ENCODE measurements around the gene COPA. TPM values are rescaled to one million over a fixed set of nuclear protein-coding genes. Genes with fewer than 3 reads are reported as not detected.

The COPA gene
- total RNA-seq, 3 donors from 2014 or later, result 138 to 170 (median 153) TPM

- Histone ChIP-seq H3K9me3 (no peaks in the 10 kb centered on the region), H3K27me3 (no peaks in the 10 kb centered on the region), H3K4me3 (no peak overlapping the region), H3K4me1 (no peaks in the 10 kb centered on the region), H3K36me3 (peaks cover 37% of the 10 kb centered on the region), H3K27ac (no peak overlapping the region)
- intact Hi-C loops (cut with DNase I; ENCODE audit: low total_unique reads), result no loop called here
- TF ChIP-seq CTCF (IDR thresholded peaks at IDR 0.05), result peak in 1 of 3 donors; percentile 23
- TF ChIP-seq POLR2A (IDR thresholded peaks at IDR 0.05), result no peak
- DNase-seq (ENCODE audit: low spot score in 2 of 2), result no peak
Measured at GRCh38 chr1:160354388-160354985, 11.4 kb upstream of the COPA start.

GRCh38 chr1:160353223-160353622 lies 10.2 kb upstream of the COPA start:
- Histone ChIP-seq H3K9me3 (no peaks in the 10 kb centered on the region), H3K27ac (no peak overlapping the region), H3K27me3 (no peaks in the 10 kb centered on the region), H3K4me3 (no peak overlapping the region), H3K4me1 (no peaks in the 10 kb centered on the region), H3K36me3 (peaks cover 37% of the 10 kb centered on the region)
- TF ChIP-seq POLR2AphosphoS5 (IDR thresholded peaks at IDR 0.05) (no peak), POLR2A (IDR thresholded peaks at IDR 0.05) (no peak), CTCF (IDR thresholded peaks at IDR 0.05) (no peak)
- intact Hi-C loops (cut with DNase I; ENCODE audit: low total_unique reads), result no loop called here
- DNase-seq (ENCODE audit: low spot score in 2 of 2), result no peak

DNA sequence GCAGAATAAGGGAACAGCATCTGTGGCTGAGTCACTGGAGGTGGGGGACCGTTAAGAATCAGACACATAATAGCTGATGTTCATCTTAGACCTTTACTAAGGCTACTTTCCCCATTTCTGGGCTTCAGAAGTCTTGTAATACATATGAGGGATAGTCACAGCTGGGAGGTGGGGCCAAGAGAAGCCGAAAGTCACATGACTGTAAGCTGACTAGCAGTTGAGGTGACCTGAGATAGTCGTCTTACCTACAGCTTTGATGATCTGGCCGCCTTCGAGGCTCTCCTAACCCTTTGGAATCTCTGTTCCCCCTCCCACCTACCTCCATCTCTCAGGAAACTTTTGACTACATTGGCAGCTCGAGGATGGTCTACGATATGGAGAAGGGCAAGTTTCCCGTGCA lies 9.5 kb upstream of the COPA start:
- Histone ChIP-seq H3K27ac (no peak overlapping the region), H3K4me3 (no peak overlapping the region), H3K4me1 (no peaks in the 10 kb centered on the region), H3K36me3 (peaks cover 37% of the 10 kb centered on the region), H3K27me3 (no peaks in the 10 kb centered on the region), H3K9me3 (no peaks in the 10 kb centered on the region)
- TF ChIP-seq POLR2A (IDR thresholded peaks at IDR 0.05), result no peak
- TF ChIP-seq CTCF (IDR thresholded peaks at IDR 0.05), result no peak
- TF ChIP-seq POLR2AphosphoS5 (IDR thresholded peaks at IDR 0.05), result no peak
- intact Hi-C loops (cut with DNase I; ENCODE audit: low total_unique reads), result no loop called here
- no peak for DNase-seq (ENCODE audit: low spot score in 2 of 2)

GRCh38 chr1:160351629-160352028 lies 8.6 kb upstream of the COPA start:
- no peak overlapping the region for H3K4me3 ChIP-seq
- H3K36me3 ChIP-seq, result peaks cover 29% of the 10 kb centered on the region
- no peaks in the 10 kb centered on the region for H3K9me3 ChIP-seq
- H3K4me1 ChIP-seq, result no peaks in the 10 kb centered on the region
- no peaks in the 10 kb centered on the region for H3K27me3 ChIP-seq
- H3K27ac ChIP-seq, result no peak overlapping the region
- DNase-seq (ENCODE audit: low spot score in 2 of 2), result no peak
- intact Hi-C loops (cut with DNase I; ENCODE audit: low total_unique reads), result no loop called here
- TF ChIP-seq POLR2AphosphoS5 (IDR thresholded peaks at IDR 0.05), result no peak
- TF ChIP-seq CTCF (IDR thresholded peaks at IDR 0.05), result no peak
- no peak for TF ChIP-seq POLR2A (IDR thresholded peaks at IDR 0.05)

DNA sequence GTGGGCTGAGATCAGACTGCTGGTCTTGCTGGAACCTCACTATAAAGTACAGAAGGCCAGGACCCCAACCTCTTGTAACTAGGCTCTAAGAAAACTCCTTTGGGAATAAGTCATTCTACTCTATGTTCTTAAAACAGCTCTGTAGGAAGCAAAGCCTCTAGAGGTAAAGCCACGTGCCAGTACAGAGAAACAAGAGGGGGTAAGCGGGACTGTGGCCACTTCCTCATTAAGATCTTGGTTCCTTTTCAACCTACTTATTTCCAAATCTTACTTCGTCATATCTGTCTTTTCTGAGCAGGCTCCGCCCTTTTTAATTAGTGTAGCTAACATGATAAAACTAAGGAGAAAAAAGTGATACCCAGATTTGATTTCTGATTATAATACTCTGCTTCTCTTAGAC lies 3.9 kb upstream of the COPA start:
- DNase-seq (ENCODE audit: low spot score in 2 of 2), result no peak
- Histone ChIP-seq H3K9me3 (no peaks in the 10 kb centered on the region), H3K27me3 (no peaks in the 10 kb centered on the region), H3K4me1 (peaks cover 0 to 6% of the 10 kb centered on the region in 2 donors), H3K27ac (no peak overlapping the region), H3K36me3 (no peaks in the 10 kb centered on the region), H3K4me3 (no peak overlapping the region)
- intact Hi-C loops (cut with DNase I; ENCODE audit: low total_unique reads), result no loop called here
- no peak for TF ChIP-seq POLR2A (IDR thresholded peaks at IDR 0.05)
- no peak for TF ChIP-seq POLR2AphosphoS5 (IDR thresholded peaks at IDR 0.05)
- no peak for TF ChIP-seq CTCF (IDR thresholded peaks at IDR 0.05)
